Stimulated activated CD8-positive, alpha-beta memory T cell treated with anti-CD3 and anti-CD28 coated beads, Interleukin-2, amount 100 ng/mL, for 1 hour (primary cell): ENCODE data around the gene ADRA2B.
"Not testable (repeated sequence)": the region's sequence is repeated elsewhere in the genome, so short reads cannot be mapped to it uniquely, and the experiment has no call there.

Experiments
- DNase-seq, 2 donors: peaks; one replicate each; pipeline ENCODE4 v3.0.0-alpha.2; 2020; ENCODE audit warnings: low read depth in 2 of 2

The ADRA2B gene

GRCh38 chr2:96069878-96070277, 46.5 kb downstream of the ADRA2B start:
- DNase-seq = not testable (repeated sequence)

- DNase-seq = not testable (repeated sequence)
Observed at GRCh38 chr2:96067902-96068581, 48.3 kb downstream of the ADRA2B start.

- DNase-seq = not testable (repeated sequence)
Observed at GRCh38 chr2:96067098-96067660, 49.2 kb downstream of the ADRA2B start.

- not testable (repeated sequence) for DNase-seq
Observed at GRCh38 chr2:96066511-96066910, 49.9 kb downstream of the ADRA2B start.

- not testable (repeated sequence) for DNase-seq
Observed at GRCh38 chr2:96065954-96066353, 50.4 kb downstream of the ADRA2B start.

GRCh38 chr2:96065381-96065930, 50.9 kb downstream of the ADRA2B start:
- no peak for DNase-seq

- not testable (repeated sequence) for DNase-seq
Observed at GRCh38 chr2:96064760-96065159, 51.6 kb downstream of the ADRA2B start.

- not testable (repeated sequence) for DNase-seq
Observed at GRCh38 chr2:96064047-96064675, 52.2 kb downstream of the ADRA2B start.

- DNase-seq = not testable (repeated sequence)
Observed at GRCh38 chr2:96063116-96063899, 53.1 kb downstream of the ADRA2B start.
